Measurements from ENCODE around the gene MED27.

GRCh38 chr9:132006677-132007370, 72.8 kb downstream of the MED27 start:
- TF ChIP-seq CTCF (IDR thresholded peaks at IDR 0.05) (no peak), POLR2AphosphoS5 (IDR thresholded peaks at IDR 0.05; ENCODE audit: insufficient read depth in 1 of 2, low read depth in 1 of 2) (peak in 1 of 2 donors; percentile 13), POLR2A (IDR thresholded peaks at IDR 0.05) (no peak)
